HG03060 (cell line): ENCODE data around the gene ABCB1.

Experiments
- ATAC-seq: cut with Tn5 transposase; IDR thresholded peaks from one replicate; pipeline ENCODE4 v1.9.1; 2021; ENCODE audit warnings: low read depth, moderate number of reproducible peaks; ENCODE audit not compliant: unreplicated experiment

ABCB1 gene

GRCh38 chr7:87517891-87518290, 82.8 kb downstream of the ABCB1 start:
- ATAC-seq: no peak

- no peak for ATAC-seq
Measured at GRCh38 chr7:87517136-87517815, 83.4 kb downstream of the ABCB1 start.

GRCh38 chr7:87513735-87514335, 86.8 kb downstream of the ABCB1 start:
- no peak for ATAC-seq

- no peak for ATAC-seq
Measured at GRCh38 chr7:87512906-87513305, 87.8 kb downstream of the ABCB1 start.

- no peak for ATAC-seq
Measured at GRCh38 chr7:87511510-87511909, 89.2 kb downstream of the ABCB1 start.

GRCh38 chr7:87510411-87510875, 90.2 kb downstream of the ABCB1 start:
- ATAC-seq: no peak

- no peak for ATAC-seq
Measured at GRCh38 chr7:87507446-87507845, 93.2 kb downstream of the ABCB1 start.

- no peak for ATAC-seq
Measured at GRCh38 chr7:87506246-87507180, 94.2 kb downstream of the ABCB1 start.

- no peak for ATAC-seq
Measured at GRCh38 chr7:87505557-87506245, 95.0 kb downstream of the ABCB1 start.

- no peak for ATAC-seq
Measured at GRCh38 chr7:87505122-87505521, 95.6 kb downstream of the ABCB1 start.

GRCh38 chr7:87499494-87499893, 101.2 kb downstream of the ABCB1 start:
- no peak for ATAC-seq

GRCh38 chr7:87498893-87499292, 101.8 kb downstream of the ABCB1 start:
- no peak for ATAC-seq

- ATAC-seq: no peak
Measured at GRCh38 chr7:87497482-87497881, 103.2 kb downstream of the ABCB1 start.

- ATAC-seq: no peak
Measured at GRCh38 chr7:87495366-87495765, 105.3 kb downstream of the ABCB1 start.

GRCh38 chr7:87494454-87494853, 106.2 kb downstream of the ABCB1 start:
- ATAC-seq: no peak

- ATAC-seq: no peak
Measured at GRCh38 chr7:87483131-87483530, 117.6 kb downstream of the ABCB1 start.

- ATAC-seq: no peak
Measured at GRCh38 chr7:87482115-87482514, 118.6 kb downstream of the ABCB1 start.

GRCh38 chr7:87480386-87480785, 120.3 kb downstream of the ABCB1 start:
- ATAC-seq: no peak

- no peak for ATAC-seq
Measured at GRCh38 chr7:87479951-87480350, 120.7 kb downstream of the ABCB1 start.

- ATAC-seq: no peak
Measured at GRCh38 chr7:87476179-87476557, 124.5 kb downstream of the ABCB1 start.
